CD4-positive, alpha-beta memory T cell (primary cell): ENCODE measurements around the gene FAM227B. TPM values are rescaled to one million over a fixed set of nuclear protein-coding genes. Genes with fewer than 3 reads are reported as not detected.

Experiments used
- CTCF ChIA-PET: fragments of 350-600 bp; sonication (Branson Sonifier 250); formaldehyde crosslinking; loops from one replicate; lab custom pipeline; 2021; ENCODE audit warnings: inconsistent platforms; ENCODE audit not compliant: partially characterized antibody; lab: Charles Lee
- POLR2A ChIA-PET: fragments of 350-600 bp; sonication (Branson Sonifier 250); formaldehyde crosslinking; loops from one replicate; lab custom pipeline; 2021; ENCODE audit not compliant: partially characterized antibody; lab: Charles Lee
- DNase-seq, 5 donors: peaks; one replicate each; pipeline versions ENCODE4 v3.0.0 to v3.0.0-alpha.2; 2020 to 2022; ENCODE audit warnings: mixed read lengths in 1 of 5
- H3K27ac ChIP-seq: one replicate; pipeline ENCODE4 v1.7.0; 2013; ENCODE audit warnings: low read depth, low read length
- H3K27me3 ChIP-seq: 2 replicates; pipeline ENCODE4 v1.7.0; 2013; ENCODE audit warnings: mild to moderate bottlenecking, low read length, moderate library complexity; ENCODE audit not compliant: insufficient read depth
- H3K36me3 ChIP-seq: 2 replicates; pipeline ENCODE4 v1.7.0; 2013; ENCODE audit warnings: mild to moderate bottlenecking, low read length, moderate library complexity; ENCODE audit not compliant: insufficient read depth
- H3K4me1 ChIP-seq: 2 replicates; pipeline ENCODE4 v1.7.0; 2013; ENCODE audit warnings: mild to moderate bottlenecking, low read length, moderate library complexity; ENCODE audit not compliant: insufficient read depth
- H3K4me3 ChIP-seq, 2 donors: one replicate each; pipeline ENCODE4 v1.7.0; 2013; ENCODE audit warnings: low read length in 2 of 2, mild to moderate bottlenecking in 1 of 2
- H3K9me3 ChIP-seq, 2 donors: one replicate each; pipeline ENCODE4 v1.7.0; 2013; ENCODE audit warnings: low read length in 2 of 2, control low read depth in 1 of 2; ENCODE audit not compliant: control insufficient read depth in 1 of 2
- H3K27ac Mint-ChIP-seq, 7 donors: one replicate each; pipeline ENCODE4 v1.8.0; 2020 to 2021; ENCODE audit warnings: mixed read lengths in 7 of 7, mild to moderate bottlenecking in 6 of 7, inconsistent platforms in 3 of 7, moderate library complexity in 3 of 7
- H3K27me3 Mint-ChIP-seq, 2 donors: one replicate each; pipeline ENCODE4 v1.8.0; 2020 to 2021; ENCODE audit warnings: mixed read lengths in 2 of 2
- H3K36me3 Mint-ChIP-seq, 2 donors: one replicate each; pipeline ENCODE4 v1.8.0; 2020 to 2021; ENCODE audit warnings: mixed read lengths in 2 of 2, inconsistent platforms in 1 of 2, mild to moderate bottlenecking in 1 of 2
- H3K4me1 Mint-ChIP-seq, 4 donors: one replicate each; pipeline ENCODE4 v1.8.0; 2020 to 2021; ENCODE audit warnings: mixed read lengths in 4 of 4, mild to moderate bottlenecking in 1 of 4
- H3K4me3 Mint-ChIP-seq, 8 donors: one replicate each; pipeline ENCODE4 v1.8.0; 2020 to 2021; ENCODE audit warnings: mixed read lengths in 8 of 8, mild to moderate bottlenecking in 7 of 8, moderate library complexity in 6 of 8, inconsistent platforms in 3 of 8
- H3K9me3 Mint-ChIP-seq, 8 donors: one replicate each; pipeline ENCODE4 v1.8.0; 2020 to 2021; ENCODE audit warnings: mixed read lengths in 8 of 8, mild to moderate bottlenecking in 5 of 8, inconsistent platforms in 3 of 8, moderate library complexity in 1 of 8
- intact Hi-C: fragments of 100-400 bp; cut with micrococcal nuclease; formaldehyde crosslinking; loops from one replicate; pipeline ENCODE4 v1.15.1; 2023
- polyA plus RNA-seq, 2 donors: library from polyadenylated mRNA; unstranded; fragments of 300-500 nt; fragmentation: Illumina TruSeq; gene quantifications; one replicate each; pipeline ENCODE4 v1.2.3, GENCODE V29; 2021
- total RNA-seq, 2 experiments: library from RNA; stranded (reverse); gene quantifications; one replicate each; pipeline ENCODE4 v1.2.3, GENCODE V29; 2021

The FAM227B gene
- total and polyA plus RNA-seq, 4 experiments from 2014 or later = 11.5 to 18.4 (median 13.2) TPM

DNA sequence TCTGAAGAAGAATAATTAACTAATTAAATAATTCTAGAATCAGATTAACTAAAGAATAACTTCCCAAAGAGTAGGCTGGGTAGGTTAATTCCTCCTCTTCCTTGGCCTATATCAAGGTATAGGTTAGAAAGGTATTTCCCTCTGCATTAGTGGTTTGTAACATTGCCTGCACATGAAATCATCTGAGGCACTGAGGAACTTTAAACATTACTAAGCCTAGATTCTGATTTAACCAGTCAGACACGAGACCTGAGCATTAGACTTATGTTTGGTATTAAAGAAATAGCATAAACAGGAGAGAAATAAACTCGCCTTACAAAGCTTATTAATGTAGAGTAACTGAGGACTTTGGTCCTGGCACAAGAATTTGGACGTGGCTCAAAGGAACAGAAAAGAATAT, 113.4 kb downstream of the FAM227B start:
- H3K36me3 Mint-ChIP-seq = no peaks in the 10 kb centered on the region
- Histone ChIP-seq H3K4me1 (no peaks in the 10 kb centered on the region), H3K4me3 (no peak overlapping the region), H3K27ac (no peak overlapping the region), H3K36me3 (no peaks in the 10 kb centered on the region), H3K27me3 (no peaks in the 10 kb centered on the region), H3K9me3 (no peaks in the 10 kb centered on the region)
- H3K27ac Mint-ChIP-seq = no peak overlapping the region
- H3K9me3 Mint-ChIP-seq = peaks cover 0 to 10% (median 4%) of the 10 kb centered on the region in 8 donors
- ChIA-PET CTCF (no interaction called here), POLR2A (no interaction called here)
- DNase-seq = no peak
- intact Hi-C loops = no loop called here
- no peaks in the 10 kb centered on the region for H3K27me3 Mint-ChIP-seq
- no peak overlapping the region for H3K4me3 Mint-ChIP-seq
- no peaks in the 10 kb centered on the region for H3K4me1 Mint-ChIP-seq

DNA sequence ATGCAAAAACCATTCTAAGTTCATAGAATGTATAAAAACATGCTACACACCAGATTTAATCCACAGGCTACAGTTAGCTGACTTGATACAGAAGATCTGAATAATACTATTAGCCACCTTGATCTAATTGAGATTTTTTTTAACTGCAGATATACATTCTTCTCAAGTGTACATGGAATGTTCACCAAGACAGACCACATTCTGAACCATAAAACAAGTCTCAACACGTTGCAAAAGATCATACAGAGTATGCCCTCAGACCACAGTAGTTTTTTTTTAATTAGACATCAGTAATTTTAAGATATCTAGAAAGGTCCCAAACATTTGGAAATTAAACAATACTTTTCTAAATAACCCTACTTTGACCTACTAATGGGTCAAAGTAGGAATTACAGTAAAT, 114.3 kb downstream of the FAM227B start:
- intact Hi-C loops = no loop called here
- H3K27me3 Mint-ChIP-seq = no peaks in the 10 kb centered on the region
- Histone ChIP-seq H3K4me3 (no peak overlapping the region), H3K27me3 (no peaks in the 10 kb centered on the region), H3K36me3 (no peaks in the 10 kb centered on the region), H3K27ac (no peak overlapping the region), H3K9me3 (no peaks in the 10 kb centered on the region), H3K4me1 (no peaks in the 10 kb centered on the region)
- H3K36me3 Mint-ChIP-seq = no peaks in the 10 kb centered on the region
- H3K27ac Mint-ChIP-seq = no peak overlapping the region
- CTCF ChIA-PET = no interaction called here
- POLR2A ChIA-PET = no interaction called here
- H3K4me1 Mint-ChIP-seq = no peaks in the 10 kb centered on the region
- peaks cover 0 to 12% (median 4%) of the 10 kb centered on the region in 8 donors for H3K9me3 Mint-ChIP-seq
- no peak overlapping the region for H3K4me3 Mint-ChIP-seq
- no peak for DNase-seq

DNA sequence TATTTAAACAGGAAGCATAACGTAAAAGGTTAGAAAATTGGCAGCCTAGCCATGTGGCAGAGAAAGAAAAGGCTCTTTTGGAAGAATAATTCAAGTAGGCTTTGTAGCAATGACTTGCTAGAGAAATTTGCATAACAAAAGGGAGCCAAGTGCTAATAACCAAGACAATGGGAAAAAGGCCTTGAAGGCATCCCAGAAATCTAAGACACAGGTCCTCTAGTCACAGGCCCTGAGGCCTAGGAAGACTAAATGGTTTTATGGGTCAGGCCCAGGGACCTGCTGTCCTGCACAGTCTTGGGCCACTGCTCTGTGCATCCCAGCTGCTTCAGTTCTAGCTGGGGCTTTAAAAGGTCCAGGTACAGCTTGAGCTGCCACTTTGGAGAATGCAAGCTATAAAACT, 119.0 kb downstream of the FAM227B start:
- CTCF ChIA-PET = no interaction called here
- H3K4me3 ChIP-seq = no peak overlapping the region
- Mint-ChIP-seq H3K27me3 (no peaks in the 10 kb centered on the region), H3K9me3 (peaks cover 0 to 16% (median 7%) of the 10 kb centered on the region in 8 donors), H3K4me1 (no peaks in the 10 kb centered on the region), H3K27ac (no peak overlapping the region), H3K36me3 (no peaks in the 10 kb centered on the region), H3K4me3 (no peak overlapping the region)
- DNase-seq = no peak
- H3K27ac ChIP-seq = no peak overlapping the region
- intact Hi-C loops = no loop called here
- POLR2A ChIA-PET = no interaction called here
- no peaks in the 10 kb centered on the region for H3K36me3 ChIP-seq
- no peaks in the 10 kb centered on the region for H3K9me3 ChIP-seq
- H3K4me1 ChIP-seq = no peaks in the 10 kb centered on the region
- H3K27me3 ChIP-seq = no peaks in the 10 kb centered on the region

DNA sequence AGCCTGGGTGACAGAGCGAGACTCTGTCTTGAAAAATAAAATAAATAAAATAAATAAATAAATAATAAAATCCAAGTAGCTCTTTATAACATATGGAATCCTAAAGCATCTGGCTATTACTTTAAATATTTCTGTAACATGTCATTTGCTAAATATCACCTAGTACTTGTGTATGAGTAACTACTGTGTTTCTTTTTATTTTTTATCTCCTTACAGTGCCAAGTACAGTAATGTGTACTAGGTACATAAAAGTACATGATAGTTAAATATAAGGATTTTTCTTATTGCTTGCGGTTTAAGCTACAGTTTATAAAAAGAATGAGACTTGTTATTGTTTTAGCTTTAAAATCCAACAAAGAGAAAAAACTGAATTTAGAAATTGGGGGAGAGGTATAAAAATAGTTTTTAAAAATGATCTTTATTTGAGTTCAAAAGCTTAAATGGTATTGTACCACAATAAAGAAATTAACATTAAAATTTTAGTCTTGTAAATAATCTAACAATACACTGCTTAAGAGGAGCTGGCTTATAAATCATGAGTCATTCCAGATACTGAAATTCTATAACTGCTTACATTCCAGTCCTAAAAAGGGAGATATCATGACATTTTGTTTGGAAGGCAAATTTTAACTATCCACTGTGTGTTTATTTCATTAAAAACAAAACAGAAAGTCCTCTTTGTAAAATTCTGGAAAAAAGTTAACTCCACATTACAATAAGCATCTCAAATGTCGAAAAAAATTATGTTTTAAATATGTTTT, 124.4 kb downstream of the FAM227B start:
- no peaks in the 10 kb centered on the region for H3K27me3 ChIP-seq
- H3K4me1 ChIP-seq = no peaks in the 10 kb centered on the region
- no peak for DNase-seq
- CTCF ChIA-PET = interaction anchor here (0.5 to 1.3 kb wide), 2 partner anchors 25 to 865 kb away, joined by 3 to 4 read pairs; no protein-coding TSS in a partner anchor
- H3K4me3 ChIP-seq = no peak overlapping the region
- H3K4me1 Mint-ChIP-seq = no peaks in the 10 kb centered on the region
- POLR2A ChIA-PET = no interaction called here
- H3K36me3 Mint-ChIP-seq = no peaks in the 10 kb centered on the region
- no peak overlapping the region for H3K27ac ChIP-seq
- no peaks in the 10 kb centered on the region for H3K27me3 Mint-ChIP-seq
- peaks cover 0 to 3% (median under 1%) of the 10 kb centered on the region in 8 donors for H3K9me3 Mint-ChIP-seq
- H3K36me3 ChIP-seq = no peaks in the 10 kb centered on the region
- no peak overlapping the region for H3K4me3 Mint-ChIP-seq
- intact Hi-C loops = no loop called here
- H3K27ac Mint-ChIP-seq = no peak overlapping the region
- H3K9me3 ChIP-seq = no peaks in the 10 kb centered on the region

DNA sequence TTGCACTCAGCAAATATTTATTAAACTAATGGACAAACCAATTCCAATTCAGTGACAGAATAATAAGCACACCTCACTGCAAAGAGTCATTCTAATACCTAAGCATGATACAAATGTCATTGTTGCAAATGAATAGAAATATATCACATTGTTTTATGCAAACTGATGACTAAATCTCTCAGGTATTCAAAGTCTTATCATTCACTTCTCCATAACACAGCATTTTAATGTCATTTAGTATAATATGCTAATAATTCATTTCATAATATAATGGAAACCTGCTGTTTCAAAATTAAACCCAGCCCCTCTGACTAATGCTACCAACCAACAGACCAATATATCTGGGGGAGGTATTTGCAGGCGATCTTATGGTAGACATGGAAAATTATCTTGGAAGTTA, 125.8 kb downstream of the FAM227B start:
- H3K9me3 ChIP-seq = no peaks in the 10 kb centered on the region
- DNase-seq = no peak
- no peaks in the 10 kb centered on the region for H3K36me3 ChIP-seq
- intact Hi-C loops = no loop called here
- H3K4me1 ChIP-seq = no peaks in the 10 kb centered on the region
- H3K27ac ChIP-seq = no peak overlapping the region
- ChIA-PET POLR2A (no interaction called here), CTCF (no interaction called here)
- H3K4me3 ChIP-seq = no peak overlapping the region
- no peaks in the 10 kb centered on the region for H3K36me3 Mint-ChIP-seq
- no peaks in the 10 kb centered on the region for H3K4me1 Mint-ChIP-seq
- no peak overlapping the region for H3K27ac Mint-ChIP-seq
- no peak overlapping the region for H3K4me3 Mint-ChIP-seq
- H3K27me3 Mint-ChIP-seq = no peaks in the 10 kb centered on the region
- H3K27me3 ChIP-seq = no peaks in the 10 kb centered on the region
- no peaks in the 10 kb centered on the region for H3K9me3 Mint-ChIP-seq

DNA sequence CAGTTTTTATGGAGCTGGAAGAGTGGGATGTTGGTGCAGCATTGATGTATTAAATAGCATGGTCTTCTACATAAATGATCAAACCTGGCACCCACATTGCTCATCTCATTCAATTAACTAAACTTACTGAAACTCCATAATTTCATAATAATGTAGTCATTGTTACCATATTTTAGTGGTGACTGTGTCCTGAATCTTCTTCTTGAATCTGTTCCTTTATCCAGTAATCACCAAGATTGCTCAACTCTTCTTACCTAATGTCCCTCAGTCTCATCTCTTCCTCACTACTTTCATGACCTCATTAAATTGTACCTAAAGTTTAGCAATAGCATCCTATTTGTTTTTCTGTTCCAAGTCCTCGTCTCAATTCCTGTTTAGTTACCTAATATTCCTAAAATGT, 127.8 kb downstream of the FAM227B start:
- H3K27ac ChIP-seq = no peak overlapping the region

DNA sequence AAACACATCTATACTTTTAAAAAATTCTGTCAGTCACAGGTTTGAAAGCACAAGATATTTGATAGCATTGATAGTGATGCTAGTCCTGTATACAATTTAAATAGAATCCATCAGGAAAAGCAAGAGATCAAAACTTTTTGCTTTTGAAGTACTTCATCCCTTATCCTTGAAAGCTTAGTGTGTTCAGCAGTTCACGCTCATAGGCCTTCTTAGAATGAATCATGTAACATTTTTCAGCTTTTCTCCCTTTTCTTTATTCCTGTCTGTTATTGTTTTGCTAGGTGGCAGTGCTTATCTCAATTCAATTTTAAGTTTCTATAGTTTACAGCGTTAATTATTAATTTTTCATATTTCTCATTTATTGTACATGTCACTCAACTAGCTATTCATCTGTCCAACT, 128.5 kb downstream of the FAM227B start:
- no peaks in the 10 kb centered on the region for H3K27me3 Mint-ChIP-seq
- no peaks in the 10 kb centered on the region for H3K36me3 ChIP-seq
- H3K4me1 ChIP-seq = no peaks in the 10 kb centered on the region
- H3K4me3 Mint-ChIP-seq = no peak overlapping the region
- H3K27me3 ChIP-seq = no peaks in the 10 kb centered on the region
- no peak overlapping the region for H3K27ac ChIP-seq
- H3K9me3 ChIP-seq = no peaks in the 10 kb centered on the region
- ChIA-PET CTCF (no interaction called here), POLR2A (no interaction called here)
- H3K36me3 Mint-ChIP-seq = no peaks in the 10 kb centered on the region
- no peaks in the 10 kb centered on the region for H3K9me3 Mint-ChIP-seq
- no peaks in the 10 kb centered on the region for H3K4me1 Mint-ChIP-seq
- intact Hi-C loops = no loop called here
- no peak overlapping the region for H3K27ac Mint-ChIP-seq
- no peak for DNase-seq
- H3K4me3 ChIP-seq = no peak overlapping the region

More for the DNA sequence above, 127.8 kb downstream of the FAM227B start:
- intact Hi-C loops = no loop called here
- H3K4me3 ChIP-seq = no peak overlapping the region
- DNase-seq = no peak
- no peaks in the 10 kb centered on the region for H3K27me3 Mint-ChIP-seq
- H3K36me3 Mint-ChIP-seq = no peaks in the 10 kb centered on the region
- ChIA-PET CTCF (no interaction called here), POLR2A (no interaction called here)
- no peak overlapping the region for H3K4me3 Mint-ChIP-seq
- no peaks in the 10 kb centered on the region for H3K9me3 ChIP-seq
- H3K4me1 ChIP-seq = no peaks in the 10 kb centered on the region
- no peaks in the 10 kb centered on the region for H3K9me3 Mint-ChIP-seq
- no peaks in the 10 kb centered on the region for H3K27me3 ChIP-seq
- H3K36me3 ChIP-seq = no peaks in the 10 kb centered on the region
- H3K4me1 Mint-ChIP-seq = no peaks in the 10 kb centered on the region
- H3K27ac Mint-ChIP-seq = no peak overlapping the region
